Measurements from ENCODE around the gene LMF1.

DNA sequence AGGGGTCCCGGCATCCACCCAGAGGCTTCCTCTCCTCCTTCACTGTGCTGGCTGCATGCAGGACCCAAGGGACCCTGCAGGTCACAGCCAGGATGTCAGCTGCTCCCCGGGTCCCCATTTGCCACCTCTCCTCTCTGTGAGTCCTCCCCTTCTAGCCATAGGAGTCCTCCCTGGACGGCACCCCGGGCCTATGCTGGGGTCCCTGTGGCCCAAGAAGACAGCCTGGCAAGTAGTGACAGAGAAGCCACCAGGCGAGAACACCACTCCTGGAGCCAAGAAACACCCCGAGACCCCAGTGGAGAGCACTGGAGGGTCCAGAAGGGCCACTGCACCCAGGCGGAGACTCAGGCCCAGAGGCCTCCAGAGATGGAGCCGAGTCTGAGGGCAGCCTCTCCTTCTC, 44.1 kb downstream of the LMF1 start:
- TF ChIP-seq CTCF (IDR thresholded peaks at IDR 0.05; ENCODE audit: insufficient read depth, low read length, poor library complexity, severe bottlenecking) (no peak), EZH2phosphoT487 (conservative IDR thresholded peaks at IDR 0.05; ENCODE audit: low read length) (no peak)

All from SU-DHL-6 (cell line).